MM.1S (cell line): ENCODE data around the gene MAGI3.

ENCODE experiments used
- DNase-seq: peaks from one replicate; pipeline ENCODE4 v3.0.0-alpha.2; 2015
- H2AFZ ChIP-seq: fragments of 300-600 bp; sonication (generic); 2 replicates; pipeline ENCODE4 v1.6.0; 2016; ENCODE audit warnings: antibody characterized with exemption, low read length
- H3F3A ChIP-seq: fragments of 300-600 bp; sonication (generic); 2 replicates; pipeline ENCODE4 v1.6.1; 2016; ENCODE audit warnings: mild to moderate bottlenecking, antibody characterized with exemption, low read length, moderate library complexity, mixed read lengths; ENCODE audit not compliant: insufficient read depth
- H3K27ac ChIP-seq: fragments of 300-600 bp; sonication (generic); 2 replicates; pipeline ENCODE4 v1.5.1; 2016; ENCODE audit warnings: mild to moderate bottlenecking, low read length
- H3K27me3 ChIP-seq: fragments of 300-600 bp; sonication (generic); replicated peaks from 2 replicates; pipeline ENCODE4 v1.6.0; 2016; ENCODE audit warnings: low read length; ENCODE audit not compliant: insufficient read depth
- H3K36me3 ChIP-seq: fragments of 300-600 bp; sonication (generic); replicated peaks from 2 replicates; pipeline ENCODE4 v1.6.1; 2016; ENCODE audit warnings: mild to moderate bottlenecking, low read length, mixed read lengths; ENCODE audit not compliant: insufficient read depth
- H3K4me1 ChIP-seq: fragments of 300-600 bp; sonication (generic); 2 replicates; pipeline ENCODE4 v1.6.1; 2016; ENCODE audit warnings: low read length, mixed read lengths
- H3K4me2 ChIP-seq: fragments of 300-600 bp; sonication (generic); 2 replicates; pipeline ENCODE4 v1.6.0; 2016; ENCODE audit warnings: low read depth, low read length
- H3K4me3 ChIP-seq: fragments of 300-600 bp; sonication (generic); 2 replicates; pipeline ENCODE4 v1.5.1; 2016; ENCODE audit warnings: low read length, mixed read lengths
- H3K79me2 ChIP-seq: fragments of 300-600 bp; sonication (generic); 2 replicates; pipeline ENCODE4 v1.6.1; 2016; ENCODE audit warnings: mixed run types, low read length, mixed read lengths
- H3K9ac ChIP-seq: fragments of 300-600 bp; sonication (generic); 2 replicates; pipeline ENCODE4 v1.6.1; 2016; ENCODE audit warnings: low read length, mixed read lengths
- H3K9me2 ChIP-seq: fragments of 300-600 bp; sonication (generic); replicated peaks from 2 replicates; pipeline ENCODE4 v1.6.1; 2016; ENCODE audit warnings: mild to moderate bottlenecking, low read length, mixed read lengths; ENCODE audit not compliant: insufficient read depth
- H3K9me3 ChIP-seq: fragments of 300-600 bp; sonication (generic); replicated peaks from 2 replicates; pipeline ENCODE4 v1.6.1; 2016; ENCODE audit warnings: mild to moderate bottlenecking, low read length, mixed read lengths; ENCODE audit not compliant: insufficient read depth
- H4K20me1 ChIP-seq: fragments of 300-600 bp; sonication (generic); 2 replicates; pipeline ENCODE4 v1.6.1; 2016; ENCODE audit warnings: mild to moderate bottlenecking, low read length, moderate library complexity, mixed read lengths; ENCODE audit not compliant: insufficient read depth
- EZH2 ChIP-seq: fragments of 300-600 bp; sonication (generic); optimal IDR thresholded peaks from 2 replicates; pipeline ENCODE3; 2017; ENCODE audit warnings: low read depth, mild to moderate bottlenecking, antibody characterized with exemption, low read length, mixed read lengths
- EZH2phosphoT487 ChIP-seq: fragments of 300-600 bp; sonication (generic); IDR thresholded peaks from 2 replicates; pipeline ENCODE4 v1.6.1; 2018; ENCODE audit warnings: antibody characterized with exemption, low read length
- TF ChIP-seq, protein P1 (sequence below): fragments of 300-600 bp; sonication (generic); IDR thresholded peaks from 2 replicates; pipeline ENCODE4 v1.5.1; 2016; ENCODE audit warnings: antibody characterized with exemption, low read length, mixed read lengths

MAGI3 gene

GRCh38 chr1:113434874-113435175 is 44.5 kb downstream of the MAGI3 start:
- no peak overlapping the region for H3K27ac ChIP-seq
- no peak overlapping the region for H3K4me3 ChIP-seq
- no peaks in the 10 kb centered on the region for H3K9me3 ChIP-seq
- no peak overlapping the region for H3K4me2 ChIP-seq
- TF ChIP-seq EZH2, result no peak
- TF ChIP-seq, protein P1, sequence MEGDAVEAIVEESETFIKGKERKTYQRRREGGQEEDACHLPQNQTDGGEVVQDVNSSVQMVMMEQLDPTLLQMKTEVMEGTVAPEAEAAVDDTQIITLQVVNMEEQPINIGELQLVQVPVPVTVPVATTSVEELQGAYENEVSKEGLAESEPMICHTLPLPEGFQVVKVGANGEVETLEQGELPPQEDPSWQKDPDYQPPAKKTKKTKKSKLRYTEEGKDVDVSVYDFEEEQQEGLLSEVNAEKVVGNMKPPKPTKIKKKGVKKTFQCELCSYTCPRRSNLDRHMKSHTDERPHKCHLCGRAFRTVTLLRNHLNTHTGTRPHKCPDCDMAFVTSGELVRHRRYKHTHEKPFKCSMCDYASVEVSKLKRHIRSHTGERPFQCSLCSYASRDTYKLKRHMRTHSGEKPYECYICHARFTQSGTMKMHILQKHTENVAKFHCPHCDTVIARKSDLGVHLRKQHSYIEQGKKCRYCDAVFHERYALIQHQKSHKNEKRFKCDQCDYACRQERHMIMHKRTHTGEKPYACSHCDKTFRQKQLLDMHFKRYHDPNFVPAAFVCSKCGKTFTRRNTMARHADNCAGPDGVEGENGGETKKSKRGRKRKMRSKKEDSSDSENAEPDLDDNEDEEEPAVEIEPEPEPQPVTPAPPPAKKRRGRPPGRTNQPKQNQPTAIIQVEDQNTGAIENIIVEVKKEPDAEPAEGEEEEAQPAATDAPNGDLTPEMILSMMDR, result no peak
- TF ChIP-seq EZH2phosphoT487, result no peak
- H4K20me1 ChIP-seq, result no peaks in the 10 kb centered on the region
- no peaks in the 10 kb centered on the region for H3K4me1 ChIP-seq
- no peak overlapping the region for H3K9ac ChIP-seq
- no peaks in the 10 kb centered on the region for H3K9me2 ChIP-seq
- no peaks in the 10 kb centered on the region for H3K36me3 ChIP-seq
- no peak for DNase-seq
- H3K79me2 ChIP-seq, result no peaks in the 10 kb centered on the region
- no peak overlapping the region for H2AFZ ChIP-seq
- H3F3A ChIP-seq, result no peaks in the 10 kb centered on the region
- H3K27me3 ChIP-seq, result no peaks in the 10 kb centered on the region

DNA sequence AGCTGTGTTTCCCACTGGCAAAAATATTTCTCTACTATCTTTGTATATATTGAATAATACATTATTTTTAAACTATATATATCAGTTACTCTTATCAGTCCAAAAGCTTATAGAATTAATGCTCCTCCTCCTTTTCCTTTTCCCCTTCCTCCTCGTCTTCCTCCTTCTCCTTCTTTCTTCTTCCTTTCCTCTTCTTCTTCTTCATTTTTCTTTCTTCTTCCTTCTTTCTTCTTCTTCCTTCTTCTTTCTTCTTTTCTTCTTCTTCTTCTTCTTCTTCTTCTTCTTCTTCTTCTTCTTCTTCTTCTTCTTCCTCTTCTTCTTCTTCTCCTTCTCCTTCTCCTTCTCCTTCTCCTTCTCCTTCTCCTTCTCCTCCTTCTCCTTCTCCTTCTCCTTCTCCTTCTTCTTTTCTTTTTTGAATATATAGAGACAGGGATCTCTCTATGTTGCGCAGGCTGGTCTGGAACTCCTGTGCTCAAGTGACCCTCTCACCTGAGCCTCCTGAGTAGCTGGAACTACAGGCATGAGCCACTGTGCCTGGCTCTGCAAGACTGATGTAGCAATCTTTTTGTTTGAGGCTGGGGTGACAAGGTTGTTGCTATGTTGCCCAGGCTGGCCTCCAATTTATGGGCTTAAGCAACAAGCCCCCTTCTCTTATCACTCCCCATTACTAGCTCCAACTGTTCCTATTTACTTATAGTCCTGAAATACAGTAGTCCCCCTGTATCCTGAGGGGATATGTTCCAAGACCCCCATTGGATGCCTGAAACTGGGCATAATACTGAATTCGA is 47.4 kb downstream of the MAGI3 start:
- DNase-seq, result no peak
- no peaks in the 10 kb centered on the region for H3K9me3 ChIP-seq
- H3K27ac ChIP-seq, result no peak overlapping the region
- H3F3A ChIP-seq, result no peaks in the 10 kb centered on the region
- H3K27me3 ChIP-seq, result no peaks in the 10 kb centered on the region
- no peak overlapping the region for H3K4me2 ChIP-seq
- no peaks in the 10 kb centered on the region for H3K9me2 ChIP-seq
- no peaks in the 10 kb centered on the region for H3K36me3 ChIP-seq
- no peak overlapping the region for H3K4me3 ChIP-seq
- no peaks in the 10 kb centered on the region for H4K20me1 ChIP-seq
- H3K79me2 ChIP-seq, result no peaks in the 10 kb centered on the region
- no peak overlapping the region for H2AFZ ChIP-seq
- no peak for TF ChIP-seq EZH2
- TF ChIP-seq, protein P1, result no peak
- no peak for TF ChIP-seq EZH2phosphoT487
- H3K4me1 ChIP-seq, result no peaks in the 10 kb centered on the region
- H3K9ac ChIP-seq, result no peak overlapping the region

GRCh38 chr1:113438505-113439276 is 48.4 kb downstream of the MAGI3 start:
- H4K20me1 ChIP-seq, result no peaks in the 10 kb centered on the region
- H2AFZ ChIP-seq, result no peak overlapping the region
- H3K9me3 ChIP-seq, result no peaks in the 10 kb centered on the region
- H3K4me2 ChIP-seq, result no peak overlapping the region
- no peak for DNase-seq
- H3F3A ChIP-seq, result no peaks in the 10 kb centered on the region
- TF ChIP-seq, protein P1, result no peak
- TF ChIP-seq EZH2phosphoT487 (no peak), EZH2 (no peak)
- no peaks in the 10 kb centered on the region for H3K9me2 ChIP-seq
- no peaks in the 10 kb centered on the region for H3K79me2 ChIP-seq
- H3K27ac ChIP-seq, result no peak overlapping the region
- H3K4me1 ChIP-seq, result no peaks in the 10 kb centered on the region
- H3K36me3 ChIP-seq, result no peaks in the 10 kb centered on the region
- no peaks in the 10 kb centered on the region for H3K27me3 ChIP-seq
- no peak overlapping the region for H3K9ac ChIP-seq
- H3K4me3 ChIP-seq, result no peak overlapping the region
